Liver (tissue), 9 donors: Measurements from ENCODE around the gene BCAT1. TPM values are rescaled to one million over a fixed set of nuclear protein-coding genes. Genes with fewer than 3 reads are reported as not detected.

Experiments used
- DNase-seq: peaks from one replicate; pipeline ENCODE4 v3.0.0-alpha.2; 2017; ENCODE audit warnings: low spot score
- H3K27ac ChIP-seq, 2 donors: one replicate each; pipeline ENCODE4 v1.7.0; 2013; ENCODE audit warnings: inconsistent platforms in 2 of 2, low read length in 2 of 2, control low read depth in 1 of 2, low read depth in 1 of 2, mild to moderate bottlenecking in 1 of 2
- H3K27me3 ChIP-seq, 4 donors: one replicate each; pipeline versions ENCODE4 v1.6.1 to v1.7.0; 2013; ENCODE audit warnings: low read length in 3 of 4, inconsistent platforms in 1 of 4, mild to moderate bottlenecking in 1 of 4, moderate library complexity in 1 of 4; ENCODE audit not compliant: control insufficient read depth in 4 of 4, insufficient read depth in 4 of 4
- H3K36me3 ChIP-seq, 4 donors: one replicate each; pipeline versions ENCODE4 v1.6.1 to v1.7.0; 2013; ENCODE audit warnings: low read length in 3 of 4, mild to moderate bottlenecking in 3 of 4, low read depth in 1 of 4, moderate library complexity in 1 of 4; ENCODE audit not compliant: control insufficient read depth in 4 of 4, insufficient read depth in 3 of 4
- H3K4me1 ChIP-seq, 4 donors: one replicate each; pipeline versions ENCODE4 v1.6.1 to v1.7.0; 2013; ENCODE audit warnings: low read length in 3 of 4, mild to moderate bottlenecking in 3 of 4, moderate library complexity in 1 of 4; ENCODE audit not compliant: control insufficient read depth in 4 of 4, insufficient read depth in 4 of 4
- H3K4me3 ChIP-seq, 3 donors: one replicate each; pipeline versions ENCODE4 v1.6.1 to v1.7.0; 2013; ENCODE audit warnings: low read length in 3 of 3, control low read depth in 1 of 3, low read depth in 1 of 3, mild to moderate bottlenecking in 1 of 3
- H3K9ac ChIP-seq, 2 donors: one replicate each; pipeline ENCODE4 v1.7.0; 2013; ENCODE audit warnings: low read length in 2 of 2, mild to moderate bottlenecking in 2 of 2, moderate library complexity in 2 of 2, control low read depth in 1 of 2, low read depth in 1 of 2
- H3K9me3 ChIP-seq, 4 donors: one replicate each; pipeline versions ENCODE4 v1.6.1 to v1.7.0; 2013; ENCODE audit warnings: low read length in 3 of 4; ENCODE audit not compliant: control insufficient read depth in 4 of 4
- CTCF ChIP-seq: fragments of 150-350 bp; IDR thresholded peaks from 2 replicates; pipeline ENCODE4 v1.5.1; 2017; ENCODE audit warnings: improper control_type of control experiment, low read depth, low read length; ENCODE audit not compliant: missing input control
- FOXA1 ChIP-seq: IDR thresholded peaks from 2 replicates; pipeline ENCODE4 v1.6.1; 2016; ENCODE audit warnings: antibody characterized with exemption
- FOXA2 ChIP-seq: IDR thresholded peaks from 2 replicates; pipeline ENCODE4 v1.6.1; 2016; ENCODE audit warnings: antibody characterized with exemption
- GABPA ChIP-seq, 2 donors: IDR thresholded peaks in 1 of 2; conservative IDR thresholded peaks in 1 of 2; 2 replicates each; pipeline ENCODE4 v1.6.1; 2016; ENCODE audit warnings: antibody characterized with exemption in 2 of 2, mild to moderate bottlenecking in 1 of 2, moderate library complexity in 1 of 2
- HNF4A ChIP-seq, 2 donors: conservative IDR thresholded peaks; 2 replicates each; pipeline ENCODE4 v1.6.1; 2016; ENCODE audit warnings: antibody characterized with exemption in 2 of 2, mild to moderate bottlenecking in 2 of 2
- HNF4G ChIP-seq: IDR thresholded peaks from 2 replicates; pipeline ENCODE4 v1.6.1; 2016; ENCODE audit warnings: antibody characterized with exemption
- JUND ChIP-seq, 2 donors: IDR thresholded peaks; 2 replicates each; pipeline ENCODE4 v1.6.1; 2016; ENCODE audit warnings: antibody characterized with exemption in 2 of 2
- NR2F2 ChIP-seq: IDR thresholded peaks from 2 replicates; pipeline ENCODE4 v1.6.1; 2016; ENCODE audit warnings: antibody characterized with exemption
- RAD21 ChIP-seq, 2 donors: IDR thresholded peaks; 2 replicates each; pipeline ENCODE4 v1.6.1; 2016; ENCODE audit warnings: antibody characterized with exemption in 2 of 2, mild to moderate bottlenecking in 2 of 2
- REST ChIP-seq: IDR thresholded peaks from 2 replicates; pipeline ENCODE4 v1.6.1; 2016; ENCODE audit warnings: antibody characterized with exemption, mild to moderate bottlenecking
- RXRA ChIP-seq, 2 donors: IDR thresholded peaks; 2 replicates each; pipeline ENCODE4 v1.6.1; 2017 to 2018; ENCODE audit warnings: antibody characterized with exemption in 2 of 2, mild to moderate bottlenecking in 1 of 2
- SP1 ChIP-seq: IDR thresholded peaks from 2 replicates; pipeline ENCODE4 v1.6.1; 2018; ENCODE audit warnings: antibody characterized with exemption, mild to moderate bottlenecking
- TAF1 ChIP-seq: conservative IDR thresholded peaks from 2 replicates; pipeline ENCODE4 v1.6.1; 2016; ENCODE audit warnings: antibody characterized with exemption, mild to moderate bottlenecking
- ZBTB33 ChIP-seq: IDR thresholded peaks from 2 replicates; pipeline ENCODE4 v1.6.1; 2016; ENCODE audit warnings: antibody characterized with exemption
- WGBS: extraction: QIAGEN DNeasy Blood & Tissue Kit; methylation state at CpG from one replicate; pipeline ENCODE4 v1.1.7; 2013; 5-methylcytosine and 5-hydroxymethylcytosine counted together
- polyA plus RNA-seq, 2 donors: library from polyadenylated mRNA; stranded (reverse) in 1 of 2; unstranded in 1 of 2; fragments of 200-250 nt in 1 of 2; fragments of >200 nt in 1 of 2; fragmentation: Nextera tagmentation in 1 of 2; extraction: Ambion mirVana in 1 of 2; gene quantifications; one replicate each; pipeline versions ENCODE4 v1.2.1 to v1.2.3, GENCODE V29; 2013 to 2015
- total RNA-seq, 2 donors: library from RNA; depleted of rRNA; stranded (reverse); fragments of >200 nt; gene quantifications; one replicate each; pipeline ENCODE4 v1.2.3, GENCODE V29; 2014
- donor health status: healthy.
- donor health status: healthy.
- donor health status: healthy.
- donor health status: healthy.
- donor health status: healthy.

Gene BCAT1
- total and polyA plus RNA-seq, 4 donors = 0.14 to 10.0 (median 0.85) TPM

GRCh38 chr12:24839268-24839791 lies 109.6 kb downstream of the BCAT1 start:
- Histone ChIP-seq H3K9ac (no peak overlapping the region), H3K36me3 (no peaks in the 10 kb centered on the region), H3K4me1 (no peaks in the 10 kb centered on the region), H3K4me3 (no peak overlapping the region), H3K9me3 (no peaks in the 10 kb centered on the region), H3K27me3 (no peaks in the 10 kb centered on the region), H3K27ac (no peak overlapping the region)
- no peak for TF ChIP-seq JUND (IDR thresholded peaks at IDR 0.05)
- TF ChIP-seq FOXA2 = no peak
- no peak for TF ChIP-seq FOXA1
- no peak for TF ChIP-seq HNF4G
- no peak for TF ChIP-seq REST
- TF ChIP-seq GABPA (IDR thresholded peaks at IDR 0.05 in 1 of 2, conservative IDR thresholded peaks at IDR 0.05 in 1 of 2) = no peak
- TF ChIP-seq RAD21 (IDR thresholded peaks at IDR 0.05) = no peak
- no peak for TF ChIP-seq HNF4A (conservative IDR thresholded peaks at IDR 0.05)
- no peak for TF ChIP-seq ZBTB33
- TF ChIP-seq RXRA (IDR thresholded peaks at IDR 0.05) = no peak
- no peak for TF ChIP-seq CTCF
- WGBS = 90% methylated on average over 13 of the region's 13 CpGs
- DNase-seq = no peak

GRCh38 chr12:24838531-24838950 lies 110.4 kb downstream of the BCAT1 start:
- 30% methylated on average over 2 of the region's 2 CpGs for WGBS
- TF ChIP-seq SP1 (peak; percentile 6), TAF1 (no peak), NR2F2 (peak; percentile 89)
- no peaks in the 10 kb centered on the region for H3K27me3 ChIP-seq
- no peak overlapping the region for H3K9ac ChIP-seq
- no peak for DNase-seq
- H3K36me3 ChIP-seq = no peaks in the 10 kb centered on the region
- no peak overlapping the region for H3K27ac ChIP-seq
- H3K4me3 ChIP-seq = no peak overlapping the region
- no peaks in the 10 kb centered on the region for H3K4me1 ChIP-seq
- no peaks in the 10 kb centered on the region for H3K9me3 ChIP-seq
